ENCODE data around the gene PSMB1. TPM values are rescaled to one million over a fixed set of nuclear protein-coding genes. Genes with fewer than 3 reads are reported as not detected.

Gene PSMB1
- total RNA-seq, 1 experiment from 2014 or later: 215 TPM

GRCh38 chr6:170504479-170504878, 48.6 kb downstream of the PSMB1 start:
- Mint-ChIP-seq H3K9me3 (peaks cover 33% of the 10 kb centered on the region), H3K36me3 (peaks cover 18% of the 10 kb centered on the region), H3K27me3 (ENCODE audit: low read depth) (peaks cover 45% of the 10 kb centered on the region), H3K27ac (no peak overlapping the region), H3K4me3 (no peak overlapping the region), H3K4me1 (no peaks in the 10 kb centered on the region)
- CTCF ChIA-PET: no interaction called here
- DNase-seq (ENCODE audit: low spot score) (no peak), ATAC-seq (no peak)
- POLR2A ChIA-PET: no interaction called here
- TF ChIP-seq NFATC4 (CRISPR knock-in tag; IDR thresholded peaks at IDR 0.05) (no peak), CREM (CRISPR knock-in tag; IDR thresholded peaks at IDR 0.05) (no peak), ZNF532 (CRISPR knock-in tag; IDR thresholded peaks at IDR 0.05; ENCODE audit: borderline replicate concordance) (no peak), PRDM15 (CRISPR knock-in tag; IDR thresholded peaks at IDR 0.05) (no peak), MLX (CRISPR knock-in tag; IDR thresholded peaks at IDR 0.05) (no peak), NR1H2 (CRISPR knock-in tag; IDR thresholded peaks at IDR 0.05) (no peak), CDX4 (CRISPR knock-in tag; IDR thresholded peaks at IDR 0.05; ENCODE audit: borderline replicate concordance) (no peak), ZNF396 (CRISPR knock-in tag; IDR thresholded peaks at IDR 0.05; ENCODE audit: borderline replicate concordance) (no peak), ERG (CRISPR knock-in tag; IDR thresholded peaks at IDR 0.05) (no peak), ATF3 (CRISPR knock-in tag; conservative IDR thresholded peaks at IDR 0.05) (no peak), ZSCAN18 (CRISPR knock-in tag; IDR thresholded peaks at IDR 0.05) (no peak), ATF2 (CRISPR knock-in tag; IDR thresholded peaks at IDR 0.05; ENCODE audit: borderline replicate concordance, low read depth) (no peak)
